NB4 (cell line): ENCODE results near the gene ZNF490.

Source experiments
- CTCF ChIP-seq: IDR thresholded peaks from one replicate; pipeline ENCODE4 v1.5.1; 2012; ENCODE audit warnings: low read depth, low read length
- MAX ChIP-seq: IDR thresholded peaks from 2 replicates; pipeline ENCODE4 v1.6.1; 2011; ENCODE audit warnings: low read depth, low read length
- MYC ChIP-seq: IDR thresholded peaks from 2 replicates; pipeline ENCODE4 v1.6.1; 2011; ENCODE audit warnings: low read depth, low read length
- POLR2A ChIP-seq: IDR thresholded peaks from 2 replicates; pipeline ENCODE4 v1.6.1; 2011; ENCODE audit warnings: mild to moderate bottlenecking; ENCODE audit not compliant: insufficient read length; ENCODE audit errors: extremely low read depth

- TF ChIP-seq CTCF (no peak), POLR2A (no peak), MYC (no peak), MAX (no peak)
Observed at GRCh38 chr19:12545267-12545666, 65.3 kb downstream of the ZNF490 start.
